H9 (cell line): ENCODE measurements around the gene SLC35B4. TPM values are rescaled to one million over a fixed set of nuclear protein-coding genes. Genes with fewer than 3 reads are reported as not detected.

ENCODE experiments used
- DNase-seq: peaks from one replicate; pipeline ENCODE4 v3.0.0-alpha.2; 2017
- H2AFZ ChIP-seq: one replicate; pipeline ENCODE4 v1.6.1; 2013; ENCODE audit warnings: mild to moderate bottlenecking, low read length, control low read depth, moderate library complexity
- H2AK5ac ChIP-seq: 2 replicates; pipeline ENCODE4 v1.6.1; 2013; ENCODE audit warnings: low read length, control low read depth, mixed read lengths; ENCODE audit not compliant: insufficient read length
- H2BK120ac ChIP-seq: one replicate; pipeline ENCODE4 v1.6.1; 2013; ENCODE audit warnings: low read depth, mild to moderate bottlenecking, low read length, control low read depth, inconsistent platforms; ENCODE audit not compliant: poor library complexity, severe bottlenecking
- H2BK12ac ChIP-seq: 2 replicates; pipeline ENCODE4 v1.6.1; 2013; ENCODE audit warnings: low read length, control low read depth, mixed read lengths, low read depth; ENCODE audit not compliant: insufficient read length
- H2BK15ac ChIP-seq: 2 replicates; pipeline ENCODE4 v1.6.1; 2013; ENCODE audit warnings: low read depth, low read length, control low read depth
- H2BK20ac ChIP-seq: one replicate; pipeline ENCODE4 v1.6.1; 2013; ENCODE audit warnings: low read depth, mild to moderate bottlenecking, low read length, control low read depth, inconsistent platforms; ENCODE audit not compliant: poor library complexity, severe bottlenecking
- H2BK5ac ChIP-seq: 2 replicates; pipeline ENCODE4 v1.6.1; 2013; ENCODE audit warnings: low read length, control low read depth, mixed read lengths; ENCODE audit not compliant: insufficient read length
- H3K14ac ChIP-seq: 2 replicates; pipeline ENCODE4 v1.6.1; 2013; ENCODE audit warnings: low read length, control low read depth; ENCODE audit not compliant: insufficient read depth
- H3K18ac ChIP-seq: 2 replicates; pipeline ENCODE4 v1.6.1; 2013; ENCODE audit warnings: low read depth, mild to moderate bottlenecking, mixed read lengths, low read length, control low read depth; ENCODE audit not compliant: insufficient read length
- H3K23ac ChIP-seq: 2 replicates; pipeline ENCODE4 v1.6.1; 2013; ENCODE audit warnings: low read length, control low read depth, mixed read lengths, low read depth; ENCODE audit not compliant: insufficient read length
- H3K23me2 ChIP-seq: 2 replicates; pipeline ENCODE4 v1.6.1; 2013; ENCODE audit warnings: low read depth, mild to moderate bottlenecking, mixed read lengths, low read length, control low read depth; ENCODE audit not compliant: insufficient read length, poor library complexity, severe bottlenecking
- H3K27ac ChIP-seq: 2 replicates; pipeline ENCODE4 v1.5.1; 2013; ENCODE audit warnings: low read length, control low read depth, mixed read lengths, low read depth; ENCODE audit not compliant: insufficient read length
- H3K27me3 ChIP-seq: 2 replicates; pipeline ENCODE4 v1.6.1; 2013; ENCODE audit warnings: low read length, control low read depth, inconsistent platforms; ENCODE audit not compliant: insufficient read depth
- H3K4ac ChIP-seq: 2 replicates; pipeline ENCODE4 v1.6.1; 2013; ENCODE audit warnings: low read depth, mild to moderate bottlenecking, control low read depth, inconsistent platforms, low read length, moderate library complexity
- H3K4me1 ChIP-seq: 2 replicates; pipeline ENCODE4 v1.6.1; 2013; ENCODE audit warnings: low read length, control low read depth, inconsistent platforms; ENCODE audit not compliant: insufficient read depth
- H3K4me2 ChIP-seq: 2 replicates; pipeline ENCODE4 v1.6.1; 2013; ENCODE audit warnings: low read length, control low read depth, mixed read lengths; ENCODE audit not compliant: insufficient read length, insufficient read depth
- H3K56ac ChIP-seq: 2 replicates; pipeline ENCODE4 v1.6.1; 2013; ENCODE audit warnings: low read depth, mild to moderate bottlenecking, mixed read lengths, low read length, control low read depth; ENCODE audit not compliant: insufficient read length
- H3K79me1 ChIP-seq: 2 replicates; pipeline ENCODE4 v1.6.1; 2013; ENCODE audit warnings: low read depth, mild to moderate bottlenecking, moderate library complexity, low read length, control low read depth, inconsistent platforms; ENCODE audit not compliant: insufficient read depth, poor library complexity, severe bottlenecking
- H3K79me2 ChIP-seq: 2 replicates; pipeline ENCODE4 v1.6.1; 2013; ENCODE audit warnings: low read length, control low read depth, inconsistent platforms; ENCODE audit not compliant: insufficient read depth
- H3K9ac ChIP-seq: 2 replicates; pipeline ENCODE4 v1.6.1; 2013; ENCODE audit warnings: low read length, control low read depth, mixed read lengths; ENCODE audit not compliant: insufficient read length; ENCODE audit errors: extremely low read depth
- H3K9me3 ChIP-seq: one replicate; pipeline ENCODE4 v1.6.1; 2013; ENCODE audit warnings: low read depth, low read length, inconsistent platforms; ENCODE audit not compliant: control insufficient read depth
- H3T11ph ChIP-seq: one replicate; pipeline ENCODE4 v1.6.1; 2013; ENCODE audit warnings: mild to moderate bottlenecking, low read length, control low read depth, inconsistent platforms
- H4K20me1 ChIP-seq: one replicate; pipeline ENCODE4 v1.6.1; 2013; ENCODE audit not compliant: control insufficient read depth, insufficient read length, insufficient read depth
- H4K5ac ChIP-seq: 2 replicates; pipeline ENCODE4 v1.6.1; 2013; ENCODE audit warnings: low read depth, mild to moderate bottlenecking, mixed read lengths, low read length, control low read depth; ENCODE audit not compliant: insufficient read length
- H4K8ac ChIP-seq: replicated peaks from 2 replicates; pipeline ENCODE4 v1.6.1; 2013; ENCODE audit warnings: low read length, control low read depth, mixed read lengths, low read depth; ENCODE audit not compliant: insufficient read length
- H4K91ac ChIP-seq: 2 replicates; pipeline ENCODE4 v1.6.1; 2013; ENCODE audit warnings: low read depth, mild to moderate bottlenecking, moderate library complexity, mixed read lengths, low read length, control low read depth; ENCODE audit not compliant: insufficient read length
- H3K27ac Mint-ChIP-seq, 3 experiments: 2 replicates in 2 of 3; 3 replicates in 1 of 3; pipeline ENCODE4 v1.8.0; 2020 to 2021; ENCODE audit warnings: mixed read lengths in 3 of 3, mild to moderate bottlenecking in 1 of 3, moderate library complexity in 1 of 3
- H3K27me3 Mint-ChIP-seq: 2 replicates; pipeline ENCODE4 v1.8.0; 2021; ENCODE audit warnings: low read depth, mild to moderate bottlenecking, moderate library complexity, mixed read lengths
- H3K36me3 Mint-ChIP-seq, 3 experiments: 2 replicates in 2 of 3; 3 replicates in 1 of 3; pipeline ENCODE4 v1.8.0; 2020 to 2021; ENCODE audit warnings: low read depth in 3 of 3, mixed read lengths in 3 of 3; ENCODE audit not compliant: insufficient read depth in 1 of 3
- H3K4me1 Mint-ChIP-seq, 2 experiments: 2 replicates each; pipeline ENCODE4 v1.8.0; 2020; ENCODE audit warnings: mixed read lengths in 2 of 2
- H3K4me3 Mint-ChIP-seq, 2 experiments: 2 replicates in 1 of 2; 3 replicates in 1 of 2; pipeline ENCODE4 v1.8.0; 2020 to 2021; ENCODE audit warnings: mild to moderate bottlenecking in 2 of 2, mixed read lengths in 2 of 2, moderate library complexity in 1 of 2
- H3K9me3 Mint-ChIP-seq, 2 experiments: 2 replicates in 1 of 2; 3 replicates in 1 of 2; pipeline ENCODE4 v1.8.0; 2020; ENCODE audit warnings: mild to moderate bottlenecking in 2 of 2, mixed read lengths in 2 of 2, moderate library complexity in 1 of 2
- WGBS: extraction: QIAGEN DNeasy Blood & Tissue Kit; methylation state at CpG from one replicate; pipeline ENCODE4 v1.1.7; 2013; ENCODE audit warnings: missing lambda C conversion rate, low lambda C conversion rate, mixed read lengths; ENCODE audit not compliant: insufficient read length; ENCODE audit errors: extremely low coverage; 5-methylcytosine and 5-hydroxymethylcytosine counted together
- total RNA-seq: library from RNA; stranded (reverse); gene quantifications from 2 replicates; pipeline ENCODE4 v1.2.1, GENCODE V29; 2021
- TF ChIP-seq, protein P1 (sequence below): fragments of 200-600 bp; sonication (generic); conservative IDR thresholded peaks from 3 replicates; pipeline ENCODE4 v1.8.0; 2021; ENCODE audit warnings: antibody characterized with exemption, mild to moderate bottlenecking

SLC35B4 gene
- total RNA-seq, 1 experiment from 2014 or later = 33.4 TPM

DNA sequence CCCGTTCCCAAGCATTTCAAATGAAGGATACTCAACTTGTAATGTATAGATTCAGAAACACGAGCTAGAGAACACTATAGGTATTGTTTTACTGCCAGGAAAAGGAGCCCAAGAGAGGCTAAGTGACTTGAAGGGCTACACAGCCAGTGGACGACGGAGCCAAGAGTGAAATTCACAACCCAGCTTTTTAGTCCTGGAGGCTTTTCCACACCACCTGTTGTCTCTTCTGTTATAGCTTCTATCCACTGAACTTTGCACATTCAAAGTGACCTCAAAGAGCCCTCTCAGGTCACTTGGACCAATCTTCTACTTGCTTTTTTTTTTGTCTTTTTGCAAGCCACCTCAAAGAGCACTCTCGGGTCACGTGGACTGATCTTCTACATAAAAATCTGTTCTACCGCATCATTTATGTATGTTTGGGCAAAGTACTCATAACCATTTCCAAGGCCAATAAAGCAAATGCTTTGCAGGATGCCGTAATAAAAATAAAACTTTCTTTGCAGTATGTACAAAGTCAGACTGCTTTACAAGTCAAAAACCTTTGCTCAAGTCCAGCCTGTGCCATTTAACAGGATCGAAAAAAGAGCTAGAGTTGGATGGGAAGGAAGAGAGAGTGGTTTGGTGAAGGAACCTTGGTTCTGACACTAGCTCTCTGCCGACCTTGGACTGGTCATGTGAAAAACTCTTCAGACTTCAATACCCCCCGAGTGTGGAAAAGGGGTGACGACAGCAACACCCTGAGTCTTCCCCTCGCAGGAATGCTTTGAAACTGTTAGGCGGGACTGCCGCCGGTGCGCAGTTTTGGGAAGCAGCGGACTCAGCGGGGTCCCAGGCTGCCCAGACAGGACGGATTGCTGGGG, 821 bp downstream of the SLC35B4 start:
- H3K79me1 ChIP-seq = no peaks in the 10 kb centered on the region

More for the DNA sequence above, 821 bp downstream of the SLC35B4 start:
- peak overlapping the region; percentile 91 for H3K4me2 ChIP-seq
- no peak overlapping the region for H2AK5ac ChIP-seq
- H3K4me1 ChIP-seq = 0 out of 2 replicates have a peak, but pooled peaks cover 2% of the 10 kb centered on the region
- H4K5ac ChIP-seq = no peak overlapping the region
- no peak overlapping the region for H2BK5ac ChIP-seq
- H3K27me3 ChIP-seq = no peaks in the 10 kb centered on the region
- H2BK20ac ChIP-seq = no peak overlapping the region
- H2AFZ ChIP-seq = peak overlapping the region; percentile 41
- no peak overlapping the region for H3K4ac ChIP-seq
- no peak for DNase-seq
- H3K18ac ChIP-seq = no peak overlapping the region
- H3K79me2 ChIP-seq = no peaks in the 10 kb centered on the region
- TF ChIP-seq, protein P1, sequence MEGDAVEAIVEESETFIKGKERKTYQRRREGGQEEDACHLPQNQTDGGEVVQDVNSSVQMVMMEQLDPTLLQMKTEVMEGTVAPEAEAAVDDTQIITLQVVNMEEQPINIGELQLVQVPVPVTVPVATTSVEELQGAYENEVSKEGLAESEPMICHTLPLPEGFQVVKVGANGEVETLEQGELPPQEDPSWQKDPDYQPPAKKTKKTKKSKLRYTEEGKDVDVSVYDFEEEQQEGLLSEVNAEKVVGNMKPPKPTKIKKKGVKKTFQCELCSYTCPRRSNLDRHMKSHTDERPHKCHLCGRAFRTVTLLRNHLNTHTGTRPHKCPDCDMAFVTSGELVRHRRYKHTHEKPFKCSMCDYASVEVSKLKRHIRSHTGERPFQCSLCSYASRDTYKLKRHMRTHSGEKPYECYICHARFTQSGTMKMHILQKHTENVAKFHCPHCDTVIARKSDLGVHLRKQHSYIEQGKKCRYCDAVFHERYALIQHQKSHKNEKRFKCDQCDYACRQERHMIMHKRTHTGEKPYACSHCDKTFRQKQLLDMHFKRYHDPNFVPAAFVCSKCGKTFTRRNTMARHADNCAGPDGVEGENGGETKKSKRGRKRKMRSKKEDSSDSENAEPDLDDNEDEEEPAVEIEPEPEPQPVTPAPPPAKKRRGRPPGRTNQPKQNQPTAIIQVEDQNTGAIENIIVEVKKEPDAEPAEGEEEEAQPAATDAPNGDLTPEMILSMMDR = no peak
- no peak overlapping the region for H3T11ph ChIP-seq
- Mint-ChIP-seq H3K4me1 (peaks cover 12 to 19% of the 10 kb centered on the region in 2 experiments), H3K36me3 (peaks cover 0 to 5% (median 4%) of the 10 kb centered on the region in 3 experiments; a peak in 2 of 7 replicates), H3K9me3 (no peaks in the 10 kb centered on the region; a peak in 1 of 5 replicates), H3K27me3 (peaks cover 5% of the 10 kb centered on the region), H3K27ac (peak overlapping the region in 1 of 3 experiments; percentile 61; a peak in 1 of 7 replicates), H3K4me3 (peak overlapping the region; percentile 83 to 88)
- H3K56ac ChIP-seq = no peak overlapping the region
- no peak overlapping the region for H2BK15ac ChIP-seq
- no peaks in the 10 kb centered on the region for H3K9me3 ChIP-seq
- no peaks in the 10 kb centered on the region for H4K20me1 ChIP-seq
- peak overlapping the region; percentile 53 for H3K9ac ChIP-seq
- no peak overlapping the region for H4K91ac ChIP-seq
- H2BK120ac ChIP-seq = no peak overlapping the region
- peak overlapping the region; percentile 16; the same call in 1 of the 2 replicates for H3K14ac ChIP-seq
- no peak overlapping the region for H2BK12ac ChIP-seq
- no peak overlapping the region for H3K27ac ChIP-seq
- no CpG with 5 or more reads among the region's 20 CpGs for WGBS
- no peak overlapping the region for H3K23ac ChIP-seq
- H4K8ac ChIP-seq = no peak overlapping the region
- H3K23me2 ChIP-seq = peaks cover 5% of the 10 kb centered on the region
